Superior temporal gyrus (tissue), 1 donor: ENCODE data around the gene ATG16L1.

ENCODE experiments used
- DNase-seq: peaks from one replicate; pipeline ENCODE4 v3.0.0-alpha.2; 2016; ENCODE audit errors: extremely low spot score

The ATG16L1 gene

DNA sequence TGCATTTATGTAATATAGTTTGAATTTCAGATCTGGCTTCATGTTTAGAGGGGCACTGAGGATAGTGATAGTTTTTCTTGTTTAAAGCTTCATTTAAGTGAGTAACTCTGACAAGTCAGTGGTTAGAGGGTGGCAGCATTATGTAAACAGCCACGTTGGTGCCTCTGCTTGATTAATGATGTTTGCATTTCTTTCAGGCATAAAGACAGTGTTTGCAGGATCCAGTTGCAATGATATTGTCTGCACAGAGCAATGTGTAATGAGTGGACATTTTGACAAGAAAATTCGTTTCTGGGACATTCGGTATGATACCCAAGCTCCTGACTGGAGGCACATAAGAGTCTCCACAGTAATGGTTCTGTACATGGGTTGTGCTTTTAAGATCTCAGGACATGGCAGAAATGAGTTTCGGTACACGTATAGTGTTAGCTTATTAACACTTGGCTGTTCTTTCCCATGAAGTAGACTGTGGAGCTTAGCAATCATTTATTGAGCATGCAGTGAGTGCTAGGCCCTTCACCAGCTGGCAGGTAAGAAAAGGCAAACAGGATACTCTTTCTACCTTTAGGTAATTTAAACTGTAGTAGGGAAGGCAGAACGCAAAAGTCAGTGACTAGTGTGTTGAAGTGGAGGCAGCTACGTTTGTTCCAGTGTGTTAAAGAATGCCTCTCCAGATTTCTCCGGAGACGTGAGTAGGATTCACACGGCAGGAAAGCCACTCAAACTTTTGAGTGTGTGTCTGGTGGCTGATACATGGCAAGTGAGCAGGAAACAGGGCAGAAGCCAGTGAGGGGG, 38.8 kb downstream of the ATG16L1 start:
- DNase-seq = no peak

DNA sequence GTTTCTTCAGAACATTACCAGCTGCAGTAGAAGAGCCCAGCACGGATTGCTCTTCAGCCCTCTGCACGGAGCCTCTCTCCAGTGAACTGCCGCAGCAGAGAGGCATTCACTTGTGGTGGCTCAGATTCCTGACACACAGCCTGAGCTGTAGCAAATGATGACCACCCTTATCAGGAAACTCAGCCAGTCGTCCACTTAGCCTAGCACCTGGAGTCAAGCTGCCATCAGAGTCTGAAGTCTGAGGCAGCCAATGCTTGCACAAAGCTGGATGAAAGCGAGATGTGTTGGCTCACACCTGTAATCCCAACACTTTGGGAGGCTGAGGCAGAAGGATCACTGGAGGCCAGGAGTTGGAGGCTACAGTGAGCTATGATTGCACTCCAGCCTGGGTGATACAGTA, 44.4 kb downstream of the ATG16L1 start:
- DNase-seq = no peak

DNA sequence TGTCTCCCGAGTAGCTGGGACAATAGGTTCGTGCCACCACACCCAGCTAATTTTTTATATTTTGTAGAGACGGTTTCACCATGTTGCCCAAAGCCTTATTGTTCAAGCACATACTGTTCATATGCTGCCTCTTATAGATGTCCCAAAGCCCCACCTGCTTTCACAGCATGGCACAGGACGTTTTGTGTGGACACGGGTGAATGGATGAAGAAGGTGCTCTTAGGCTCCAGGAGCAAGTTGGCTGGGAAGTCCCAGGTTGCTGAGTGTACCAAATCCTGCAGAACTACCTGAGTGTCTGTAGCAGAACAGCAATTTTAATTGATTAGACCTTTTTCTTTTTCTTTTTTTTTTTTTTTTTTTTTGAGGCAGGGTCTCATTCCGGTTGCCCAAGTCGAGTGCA, 45.6 kb downstream of the ATG16L1 start:
- DNase-seq = no peak

DNA sequence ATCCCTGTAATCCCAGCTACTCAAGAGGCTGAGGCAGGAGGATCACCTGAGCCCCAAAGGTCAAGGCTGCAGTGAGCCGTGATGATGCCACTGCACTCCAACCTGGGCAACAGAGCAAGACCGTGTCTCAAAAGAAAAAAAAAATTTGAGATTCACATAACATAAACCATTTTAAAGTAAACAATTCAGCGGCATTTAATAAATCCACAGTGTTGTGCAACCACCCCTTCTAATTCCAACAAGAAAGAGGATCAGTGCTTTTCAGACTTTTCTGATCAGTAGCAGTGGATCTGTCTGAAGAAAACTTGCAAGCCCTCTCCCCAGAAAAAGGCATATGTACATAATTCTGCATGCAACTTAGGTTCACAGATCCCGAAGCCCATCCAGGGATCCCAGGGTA, 48.9 kb downstream of the ATG16L1 start:
- DNase-seq = no peak

DNA sequence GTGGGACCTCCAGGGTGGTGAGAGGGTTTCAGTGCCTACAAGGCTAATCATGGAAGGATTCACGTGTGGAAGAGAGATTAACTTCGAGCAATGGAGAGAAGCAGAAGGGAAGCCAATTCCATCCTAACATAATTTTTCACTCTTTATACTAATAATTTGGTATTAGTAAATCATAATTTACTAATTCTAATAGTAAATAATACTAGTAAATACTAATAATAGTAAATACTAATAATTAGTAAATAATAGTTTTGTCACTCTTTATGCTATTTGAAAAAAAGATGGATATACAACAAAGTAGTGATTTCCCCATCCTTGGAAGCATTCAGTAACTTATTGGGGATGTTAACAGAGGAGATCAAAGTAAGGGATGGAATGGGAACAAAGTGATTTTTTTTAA, 49.8 kb downstream of the ATG16L1 start:
- no peak for DNase-seq

DNA sequence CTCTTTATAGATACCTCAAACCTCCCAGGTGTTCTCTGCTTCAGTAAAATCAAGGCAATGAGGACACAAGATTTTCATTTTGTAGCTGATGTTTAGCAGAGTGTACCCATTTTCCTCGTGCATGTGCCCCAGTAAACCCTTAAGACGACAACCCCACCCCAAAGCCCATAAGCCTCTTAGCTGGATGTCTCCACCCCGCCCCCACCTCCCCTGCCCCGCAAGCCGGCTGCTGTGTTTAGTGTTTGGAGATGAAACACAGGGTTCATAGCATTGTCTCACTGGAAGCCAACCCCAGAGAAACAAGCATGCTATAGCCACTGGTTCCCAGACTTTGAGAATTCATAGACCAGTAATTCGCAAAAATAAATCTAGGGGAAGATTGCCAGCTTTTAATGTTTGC, 50.3 kb downstream of the ATG16L1 start:
- DNase-seq = no peak

DNA sequence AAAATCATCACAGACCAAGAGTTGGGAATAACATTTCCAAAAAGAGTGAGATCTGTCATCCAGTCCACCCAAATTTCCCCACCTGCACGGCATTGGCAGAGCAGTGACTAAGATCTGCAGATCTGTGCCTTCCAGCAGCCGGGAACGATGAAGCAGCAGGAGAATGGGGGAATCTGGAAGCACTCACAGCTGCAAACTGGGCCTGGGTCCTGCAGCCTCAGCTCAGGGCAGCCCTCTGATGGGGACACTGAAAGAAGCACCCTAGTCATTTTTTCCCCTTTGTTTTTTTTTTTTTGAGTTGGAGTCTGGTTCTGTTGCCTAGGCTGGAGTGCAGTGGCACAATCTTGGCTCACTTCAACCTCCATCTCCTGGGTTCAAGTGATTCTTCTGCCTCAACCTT, 51.8 kb downstream of the ATG16L1 start:
- DNase-seq = no peak

DNA sequence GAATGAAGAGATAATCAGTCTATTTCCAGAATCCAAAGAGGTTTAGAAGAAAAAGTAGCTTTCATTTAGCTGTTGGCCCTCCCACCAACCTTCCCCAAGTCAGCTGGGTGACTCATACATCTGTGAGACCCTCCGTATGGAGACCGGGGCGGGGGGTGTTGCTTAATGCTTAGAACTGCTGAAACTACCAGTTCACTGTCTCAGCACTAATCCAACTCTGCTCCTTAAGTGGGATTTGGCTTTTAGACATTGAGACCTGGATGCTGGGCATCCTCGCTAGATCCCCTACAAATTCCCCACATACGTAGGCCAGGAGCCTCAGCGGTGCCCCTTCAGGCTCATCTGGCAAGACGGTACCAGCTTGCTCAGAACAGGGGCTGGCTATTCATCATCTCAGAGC, 56.1 kb downstream of the ATG16L1 start, which contains the start of gene SAG:
TSS of gene SAG (plus strand) at position 252 of the 400 bp plus-strand sequence. CDS start 1,374 bp downstream, outside the sequence.
- no peak for DNase-seq

DNA sequence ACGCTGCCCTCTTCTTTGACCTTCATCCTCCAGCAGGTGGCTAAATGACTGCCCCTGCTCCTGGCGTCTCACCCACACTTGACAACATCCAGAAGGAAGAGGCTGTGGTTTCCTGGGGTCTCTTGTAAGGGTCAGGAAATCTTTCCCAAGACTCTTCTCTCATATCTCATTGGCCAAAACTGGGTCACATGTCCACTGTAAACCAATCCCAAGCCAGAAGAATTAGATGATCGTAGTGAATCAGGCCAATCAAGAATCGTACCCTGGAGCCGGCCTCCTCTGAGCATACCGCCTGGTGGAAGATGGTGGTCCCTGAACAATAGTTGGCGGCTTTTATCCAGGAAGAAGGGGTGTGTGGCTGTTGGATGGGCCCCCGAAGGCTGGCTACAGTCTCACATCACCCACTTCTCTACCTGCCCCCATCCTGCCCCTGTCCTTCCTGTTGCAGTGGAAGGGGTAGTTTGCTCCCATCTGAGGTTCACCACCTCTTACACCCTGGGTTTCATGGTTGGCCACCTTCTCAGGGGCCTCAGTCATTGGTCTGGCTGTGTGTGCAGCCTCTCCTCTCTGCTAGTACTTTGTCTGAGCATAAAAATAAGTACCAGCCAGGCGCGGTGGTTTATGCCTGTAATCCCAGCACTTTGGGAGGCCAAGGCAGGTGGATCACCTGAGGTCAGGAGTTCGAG, 59.9 kb downstream of the ATG16L1 start:
- DNase-seq = no peak

DNA sequence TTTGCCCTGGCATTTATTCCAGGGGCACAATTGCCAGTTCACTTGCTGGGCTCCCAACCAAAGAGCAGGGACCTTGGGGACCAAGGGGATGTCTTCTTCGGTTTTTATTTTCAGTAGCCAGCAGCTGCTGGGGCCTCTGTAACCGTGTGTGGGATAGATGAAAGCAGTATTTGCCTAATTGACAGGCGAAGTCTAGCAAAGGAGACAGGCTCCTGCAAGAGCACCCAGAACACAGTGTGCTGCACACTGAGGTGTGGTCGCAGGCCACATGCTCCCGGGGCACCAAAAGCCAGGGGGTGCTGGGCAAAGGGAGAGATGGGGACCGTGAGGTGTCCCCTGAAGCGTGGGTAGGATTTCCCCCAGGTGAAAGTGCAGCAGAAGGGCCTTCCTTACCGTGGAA, 61.4 kb downstream of the ATG16L1 start:
- no peak for DNase-seq

DNA sequence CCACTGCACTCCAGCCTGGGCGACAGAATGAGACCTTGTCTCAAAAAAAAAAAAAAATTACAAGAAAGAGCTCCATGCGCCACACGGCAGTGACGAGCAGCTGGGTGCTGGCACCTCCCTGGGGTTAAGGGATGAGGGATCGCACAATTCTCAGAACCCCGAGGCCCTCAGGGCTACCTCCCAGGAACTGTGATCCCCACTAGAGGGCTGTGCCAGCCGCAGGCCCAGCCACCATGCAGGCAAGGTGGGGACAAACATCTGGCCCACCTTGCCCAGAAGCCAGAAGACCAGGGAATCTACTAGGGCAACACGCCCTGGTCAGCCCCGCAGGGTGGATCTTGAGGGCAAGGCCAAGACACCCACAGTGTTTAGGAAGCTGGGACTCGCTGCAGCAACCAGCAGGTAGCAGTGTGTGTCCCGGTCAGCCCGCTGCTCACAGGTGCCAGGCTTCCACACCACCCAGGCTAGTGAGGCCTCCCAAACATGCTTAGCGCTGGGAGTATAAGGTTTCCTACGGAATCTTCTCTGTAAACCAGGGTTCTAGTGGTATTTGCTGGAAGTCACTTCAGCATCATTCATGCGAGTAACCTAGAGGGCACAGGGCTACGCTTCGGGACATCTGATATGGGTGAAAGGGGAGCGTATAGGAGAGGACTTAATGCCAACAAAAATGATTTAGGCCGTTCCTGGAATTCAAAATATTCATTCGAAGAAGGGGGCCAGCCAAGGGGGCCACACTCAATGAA, 62.9 kb downstream of the ATG16L1 start:
- no peak for DNase-seq

DNA sequence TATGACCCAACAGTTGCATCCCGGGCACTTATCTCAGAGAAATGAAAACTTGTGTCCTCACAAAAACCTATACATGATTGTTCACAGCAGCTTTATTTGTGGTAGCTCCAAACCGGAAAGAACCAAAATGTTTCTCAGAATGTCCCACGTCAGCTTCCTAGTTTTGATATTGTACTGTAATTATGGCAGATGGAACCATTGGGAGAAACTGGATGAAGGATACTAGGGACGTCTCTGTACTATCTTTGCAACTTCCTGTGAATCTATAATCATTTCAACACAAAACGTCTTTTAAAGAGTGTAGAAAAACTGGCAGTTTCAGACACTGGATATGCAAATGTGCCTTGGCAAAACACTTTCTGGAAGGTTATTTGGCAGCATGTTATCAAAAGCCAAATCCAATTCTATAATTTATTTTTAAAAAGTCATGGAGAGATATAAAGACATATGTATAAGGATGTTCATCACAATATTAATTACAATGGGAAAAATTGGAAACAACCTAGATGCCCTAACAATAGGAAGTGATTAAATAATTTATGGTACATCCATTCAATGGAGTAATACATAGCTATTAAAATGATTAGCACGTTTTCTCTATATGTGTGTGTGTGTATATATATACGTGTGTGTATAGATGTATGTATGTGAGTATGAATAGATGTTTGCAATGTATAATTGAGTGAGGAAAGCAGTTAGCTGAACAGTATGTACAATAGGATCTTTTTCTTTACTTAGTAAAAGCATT, 65.9 kb downstream of the ATG16L1 start:
- no peak for DNase-seq

DNA sequence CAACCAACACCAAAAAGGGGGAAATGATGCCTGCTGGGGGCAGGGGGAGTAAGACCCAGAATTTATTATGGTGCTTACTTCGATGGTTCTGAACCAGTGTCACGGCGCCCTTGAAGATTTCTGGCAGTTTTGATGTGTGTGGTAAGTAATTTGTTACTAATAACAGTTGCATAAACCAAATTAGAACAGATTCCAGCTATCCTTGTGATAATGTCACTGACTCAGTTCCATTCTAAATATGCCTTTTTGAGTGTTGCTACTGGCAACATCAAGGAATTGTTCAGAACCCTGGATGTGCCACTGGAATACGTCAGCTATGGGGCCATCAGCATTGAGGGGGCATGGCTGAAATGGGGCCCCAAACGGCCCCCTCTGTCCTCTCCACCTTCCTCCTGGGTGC, 67.8 kb downstream of the ATG16L1 start:
- no peak for DNase-seq

DNA sequence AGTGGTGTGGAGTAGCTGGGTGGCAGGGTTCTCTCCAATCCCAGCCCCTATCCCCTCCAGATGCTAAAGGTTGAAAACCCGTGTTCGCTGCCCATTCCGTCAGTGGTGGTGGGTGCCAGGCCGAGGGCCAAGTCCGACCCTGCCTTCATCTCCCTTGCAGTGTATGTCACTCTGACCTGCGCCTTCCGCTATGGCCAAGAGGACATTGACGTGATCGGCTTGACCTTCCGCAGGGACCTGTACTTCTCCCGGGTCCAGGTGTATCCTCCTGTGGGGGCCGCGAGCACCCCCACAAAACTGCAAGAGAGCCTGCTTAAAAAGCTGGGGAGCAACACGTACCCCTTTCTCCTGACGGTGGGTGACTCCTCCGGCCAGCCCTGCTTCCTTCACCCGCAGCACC, 69.0 kb downstream of the ATG16L1 start:
- no peak for DNase-seq

DNA sequence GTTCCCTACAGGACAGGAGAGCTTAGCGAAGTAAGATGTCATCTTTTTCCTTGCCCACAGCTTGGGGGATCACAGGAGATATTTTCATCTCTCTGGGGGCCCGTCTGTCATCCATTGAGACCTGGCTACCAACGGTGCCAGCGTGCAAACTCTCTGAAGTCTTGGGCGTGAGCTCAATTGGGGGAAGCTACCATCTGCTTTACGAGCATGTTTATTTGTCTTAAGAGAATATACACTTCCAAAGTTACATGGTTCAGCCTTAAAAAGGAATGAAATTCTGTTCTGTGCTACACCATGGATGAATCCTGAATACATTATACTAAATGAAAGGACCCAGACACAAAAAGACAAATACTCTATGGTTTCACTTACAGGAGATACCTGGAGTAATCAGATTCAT, 69.7 kb downstream of the ATG16L1 start:
- DNase-seq = no peak

DNA sequence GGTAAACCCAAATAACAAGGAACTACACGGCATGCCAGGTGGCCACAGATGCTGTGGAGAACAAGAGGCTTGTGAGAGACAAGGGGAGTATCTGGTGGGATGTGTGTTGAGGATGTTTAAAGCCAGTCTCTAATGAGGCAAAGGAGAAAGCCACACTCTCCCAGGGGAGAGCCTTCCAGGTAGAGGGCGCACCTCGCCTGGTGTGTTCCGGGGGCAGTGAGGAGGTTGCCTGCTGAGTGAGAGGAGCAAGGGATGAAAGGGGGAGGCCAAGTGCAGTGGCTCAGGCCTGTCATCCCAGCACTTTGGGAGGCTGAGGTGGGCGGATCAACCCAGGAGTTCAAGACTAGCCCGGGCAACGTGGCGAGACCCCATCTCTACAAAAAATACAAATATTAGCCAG, 72.4 kb downstream of the ATG16L1 start:
- no peak for DNase-seq

DNA sequence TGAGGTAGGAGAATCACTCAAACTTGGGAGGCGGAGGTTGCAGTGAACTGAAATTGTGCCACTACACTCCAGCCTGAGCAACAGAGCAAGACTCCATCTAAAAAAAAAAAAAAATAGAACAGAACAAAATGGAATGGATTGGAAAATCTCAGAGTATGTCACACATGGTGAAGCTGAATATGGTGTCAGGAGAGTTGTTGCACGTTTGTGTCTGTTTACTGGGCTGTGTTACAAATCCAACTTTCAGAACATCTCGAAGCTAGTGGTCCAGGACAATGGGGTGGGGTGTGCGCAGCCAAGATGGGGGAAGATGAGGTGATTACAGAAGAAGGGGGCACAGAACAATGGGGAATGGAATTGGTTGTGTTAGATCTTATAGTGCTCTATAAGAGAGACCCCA, 73.8 kb downstream of the ATG16L1 start:
- DNase-seq = no peak

DNA sequence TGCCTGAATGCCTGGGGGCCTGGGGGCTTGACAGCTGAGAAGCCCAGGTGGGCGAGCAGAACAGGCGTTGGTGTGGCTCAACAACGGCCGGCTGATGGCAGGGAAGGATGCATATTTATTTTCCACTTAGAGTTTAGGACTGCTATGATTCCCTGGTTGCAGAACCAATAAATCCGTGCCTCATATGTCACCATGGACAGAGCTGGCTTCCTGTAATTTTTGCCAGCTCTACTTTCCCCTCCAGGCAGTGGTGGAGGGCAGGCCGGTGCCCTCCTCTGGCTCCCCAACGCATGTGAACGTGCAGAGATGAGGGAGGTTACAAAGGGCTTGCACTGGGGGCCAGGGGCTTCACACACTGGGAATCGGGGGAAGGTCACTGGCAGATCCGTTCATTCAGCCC, 74.3 kb downstream of the ATG16L1 start:
- DNase-seq = no peak

DNA sequence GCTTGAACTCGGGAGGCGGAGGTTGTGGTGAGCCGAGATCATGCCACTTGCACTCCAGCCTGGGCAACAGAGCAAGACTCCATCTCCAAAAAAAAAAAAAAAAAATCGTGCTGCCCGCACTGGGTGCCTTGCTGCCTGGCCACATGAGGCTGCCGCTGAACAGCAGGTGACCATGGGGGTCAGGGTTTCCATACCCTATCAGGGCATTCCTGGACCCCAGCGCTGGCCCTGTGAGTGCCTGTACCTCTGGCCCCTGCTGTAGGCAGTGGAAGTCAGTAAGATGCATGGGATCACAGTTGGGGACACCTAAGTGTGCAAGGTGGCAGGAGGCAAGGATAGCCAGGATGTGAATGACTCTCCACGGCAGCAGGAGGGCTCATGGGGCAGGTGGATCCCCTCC, 75.0 kb downstream of the ATG16L1 start:
- DNase-seq = no peak

DNA sequence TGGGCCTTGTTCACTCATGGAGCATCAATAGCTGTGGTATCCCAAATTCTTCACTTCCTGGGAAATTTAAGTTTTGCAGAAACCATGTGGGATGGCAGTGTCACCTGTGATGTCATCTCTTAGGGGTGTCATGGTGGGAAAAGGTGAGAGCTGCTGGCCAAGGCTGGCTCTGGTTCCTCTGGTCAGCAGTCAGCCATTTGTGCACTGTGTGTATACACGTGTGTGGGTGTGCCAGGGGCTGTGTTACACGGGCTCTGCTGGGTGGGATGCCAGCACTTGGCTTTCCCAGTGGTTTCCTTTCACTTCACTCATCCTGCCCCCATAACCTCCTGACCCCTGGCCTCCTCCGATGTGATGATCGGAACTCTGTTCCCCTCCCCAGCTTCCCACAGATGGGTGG, 77.4 kb downstream of the ATG16L1 start:
- no peak for DNase-seq

DNA sequence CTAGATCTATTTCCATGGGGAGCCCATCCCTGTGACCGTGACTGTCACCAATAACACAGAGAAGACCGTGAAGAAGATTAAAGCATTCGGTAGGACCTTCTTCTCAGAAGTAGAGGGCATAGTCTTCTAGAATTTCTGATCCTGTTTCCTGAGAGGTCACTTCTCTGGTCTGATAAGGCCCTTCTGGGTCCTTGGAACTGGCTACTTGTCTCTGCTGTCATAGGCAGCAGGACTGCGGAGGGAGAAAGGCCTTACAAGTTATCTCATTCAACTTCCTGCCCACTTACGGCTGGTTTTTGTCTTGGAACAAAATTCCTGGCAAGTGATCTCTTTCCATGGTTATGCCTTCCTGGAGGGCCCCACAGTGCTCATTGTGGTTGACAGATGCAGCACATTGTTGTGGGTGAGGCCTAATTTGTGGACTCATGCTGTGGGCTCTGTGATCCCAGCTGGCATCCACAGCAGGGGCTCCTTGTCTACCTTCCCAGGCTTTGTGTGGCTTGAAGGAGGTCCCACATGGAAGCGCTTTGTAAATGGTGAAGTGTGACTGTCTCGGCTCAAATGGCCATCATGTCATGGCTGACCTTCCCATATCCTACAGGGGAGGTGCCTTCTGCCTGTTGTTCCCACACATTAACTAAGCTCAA, 78.1 kb downstream of the ATG16L1 start:
- no peak for DNase-seq
